Measurements from ENCODE around the gene TADA2B. TPM values are rescaled to one million over a fixed set of nuclear protein-coding genes. Genes with fewer than 3 reads are reported as not detected.

The TADA2B gene
- total and polyA plus RNA-seq, 10 of the 15 experiments (the other 5 are each of a cell fraction or from before 2014, with no cell fraction given), result 0.66 to 12.0 (median 5.6) TPM

GRCh38 chr4:7021930-7022664 is 21.1 kb upstream of the TADA2B start:
- Histone ChIP-seq H3K27me3 (replicated peaks in 1 of 2; ENCODE audit: control insufficient read depth in 2 of 2, insufficient read depth in 2 of 2, low read length in 1 of 2) (no peaks in the 10 kb centered on the region), H3K4me3 (no peak overlapping the region), H3K9me3 (replicated peaks; ENCODE audit: control insufficient read depth, insufficient read depth, low read length) (no peaks in the 10 kb centered on the region), H3K36me3 (ENCODE audit: control insufficient read depth in 2 of 2, insufficient read depth in 2 of 2, low read length in 1 of 2) (peaks cover 8 to 21% of the 10 kb centered on the region in 2 experiments; a peak in 3 of 4 replicates), H3K4me1 (ENCODE audit: control insufficient read depth, insufficient read depth, low read length) (no peaks in the 10 kb centered on the region), H3K4me2 (ENCODE audit: control insufficient read depth, insufficient read depth) (no peak overlapping the region), H2AFZ (ENCODE audit: control insufficient read depth, low read depth, low read length) (no peak overlapping the region), H4K20me1 (ENCODE audit: control insufficient read depth, insufficient read depth) (no peaks in the 10 kb centered on the region), H3K27ac (ENCODE audit: control insufficient read depth, insufficient read depth) (no peak overlapping the region), H3K79me2 (ENCODE audit: control insufficient read depth, insufficient read depth, low read length) (no peaks in the 10 kb centered on the region), H3K9ac (ENCODE audit: control insufficient read depth, insufficient read depth, low read length) (no peak overlapping the region)
- FAIRE-seq (no peak), ATAC-seq (no peak), DNase-seq (ENCODE audit: low read depth, low spot score) (no peak)
- ChIA-PET SMC1A (ENCODE audit: uncharacterized antibody, unreplicated experiment) (no interaction called here), CTCF (no interaction called here), POLR2A (no interaction called here), RAD21 (ENCODE audit: unreplicated experiment) (no interaction called here)
- in situ Hi-C loops (cut with MboI), result no loop called here
- intact Hi-C loops (cut with micrococcal nuclease; ENCODE audit: unreplicated experiment), result no loop called here
- WGBS (ENCODE audit: insufficient coverage, insufficient replicate concordance, low lambda C conversion rate, missing lambda C conversion rate), result 88% methylated on average over 13 of the region's 13 CpGs
- BruUV-seq (replicated peaks), result no TSS peak
- no peak for TF ChIP-seq RB1 (IDR thresholded peaks at IDR 0.05; ENCODE audit: borderline replicate concordance)
- TF ChIP-seq, protein P1, sequence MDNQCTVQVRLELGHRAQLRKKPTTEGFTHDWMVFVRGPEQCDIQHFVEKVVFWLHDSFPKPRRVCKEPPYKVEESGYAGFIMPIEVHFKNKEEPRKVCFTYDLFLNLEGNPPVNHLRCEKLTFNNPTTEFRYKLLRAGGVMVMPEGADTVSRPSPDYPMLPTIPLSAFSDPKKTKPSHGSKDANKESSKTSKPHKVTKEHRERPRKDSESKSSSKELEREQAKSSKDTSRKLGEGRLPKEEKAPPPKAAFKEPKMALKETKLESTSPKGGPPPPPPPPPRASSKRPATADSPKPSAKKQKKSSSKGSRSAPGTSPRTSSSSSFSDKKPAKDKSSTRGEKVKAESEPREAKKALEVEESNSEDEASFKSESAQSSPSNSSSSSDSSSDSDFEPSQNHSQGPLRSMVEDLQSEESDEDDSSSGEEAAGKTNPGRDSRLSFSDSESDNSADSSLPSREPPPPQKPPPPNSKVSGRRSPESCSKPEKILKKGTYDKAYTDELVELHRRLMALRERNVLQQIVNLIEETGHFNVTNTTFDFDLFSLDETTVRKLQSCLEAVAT (IDR thresholded peaks at IDR 0.05), result no peak

DNA sequence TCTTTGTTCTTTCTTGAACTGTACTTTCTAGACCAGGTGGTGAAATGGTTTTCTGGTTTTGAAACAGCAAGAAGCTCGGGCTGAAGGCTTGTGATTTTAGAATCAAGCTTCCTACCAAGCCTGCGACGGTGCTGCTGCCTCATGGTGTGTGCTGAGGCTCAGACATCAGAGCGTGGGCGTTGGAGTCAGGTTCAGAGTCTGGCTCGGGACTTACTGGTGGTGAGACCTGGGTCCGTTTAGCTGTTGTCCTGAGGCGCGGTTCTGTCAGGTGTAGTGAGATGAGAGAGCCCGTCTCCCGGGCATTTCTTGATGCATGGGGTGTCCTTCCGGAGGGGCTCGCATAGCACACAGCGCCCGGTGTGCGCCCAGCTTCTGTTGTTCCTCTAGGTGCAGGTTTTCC is 19.7 kb upstream of the TADA2B start:
- in situ Hi-C loops (cut with MboI), result no loop called here
- Histone ChIP-seq H3K4me3 (no peak overlapping the region), H3K27me3 (replicated peaks in 1 of 2; ENCODE audit: control insufficient read depth in 2 of 2, insufficient read depth in 2 of 2, low read length in 1 of 2) (no peaks in the 10 kb centered on the region), H3K27ac (ENCODE audit: control insufficient read depth, insufficient read depth) (no peak overlapping the region), H3K36me3 (ENCODE audit: control insufficient read depth in 2 of 2, insufficient read depth in 2 of 2, low read length in 1 of 2) (peaks cover 2 to 20% of the 10 kb centered on the region in 2 experiments; a peak in 3 of 4 replicates), H3K9ac (ENCODE audit: control insufficient read depth, insufficient read depth, low read length) (no peak overlapping the region), H2AFZ (ENCODE audit: control insufficient read depth, low read depth, low read length) (no peak overlapping the region), H3K4me1 (ENCODE audit: control insufficient read depth, insufficient read depth, low read length) (no peaks in the 10 kb centered on the region), H3K4me2 (ENCODE audit: control insufficient read depth, insufficient read depth) (no peak overlapping the region), H3K79me2 (ENCODE audit: control insufficient read depth, insufficient read depth, low read length) (no peaks in the 10 kb centered on the region), H4K20me1 (ENCODE audit: control insufficient read depth, insufficient read depth) (no peaks in the 10 kb centered on the region), H3K9me3 (replicated peaks; ENCODE audit: control insufficient read depth, insufficient read depth, low read length) (no peaks in the 10 kb centered on the region)
- intact Hi-C loops (cut with micrococcal nuclease; ENCODE audit: unreplicated experiment), result no loop called here
- WGBS (ENCODE audit: insufficient coverage, insufficient replicate concordance, low lambda C conversion rate, missing lambda C conversion rate), result 93% methylated on average over 12 of the region's 16 CpGs
- ChIA-PET CTCF (no interaction called here), SMC1A (ENCODE audit: uncharacterized antibody, unreplicated experiment) (no interaction called here), POLR2A (no interaction called here), RAD21 (ENCODE audit: unreplicated experiment) (no interaction called here)
- BruUV-seq (replicated peaks), result no TSS peak
- ATAC-seq (no peak), FAIRE-seq (no peak), DNase-seq (ENCODE audit: low read depth, low spot score) (no peak)
- TF ChIP-seq SKIL (IDR thresholded peaks at IDR 0.05; ENCODE audit: low read depth, poor library complexity, severe bottlenecking) (no peak), RELB (IDR thresholded peaks at IDR 0.05; ENCODE audit: low read depth) (no peak), MXI1 (IDR thresholded peaks at IDR 0.05; ENCODE audit: low read depth, low read length) (no peak), CHD4 (IDR thresholded peaks at IDR 0.05) (no peak)
- TF ChIP-seq, protein P2, sequence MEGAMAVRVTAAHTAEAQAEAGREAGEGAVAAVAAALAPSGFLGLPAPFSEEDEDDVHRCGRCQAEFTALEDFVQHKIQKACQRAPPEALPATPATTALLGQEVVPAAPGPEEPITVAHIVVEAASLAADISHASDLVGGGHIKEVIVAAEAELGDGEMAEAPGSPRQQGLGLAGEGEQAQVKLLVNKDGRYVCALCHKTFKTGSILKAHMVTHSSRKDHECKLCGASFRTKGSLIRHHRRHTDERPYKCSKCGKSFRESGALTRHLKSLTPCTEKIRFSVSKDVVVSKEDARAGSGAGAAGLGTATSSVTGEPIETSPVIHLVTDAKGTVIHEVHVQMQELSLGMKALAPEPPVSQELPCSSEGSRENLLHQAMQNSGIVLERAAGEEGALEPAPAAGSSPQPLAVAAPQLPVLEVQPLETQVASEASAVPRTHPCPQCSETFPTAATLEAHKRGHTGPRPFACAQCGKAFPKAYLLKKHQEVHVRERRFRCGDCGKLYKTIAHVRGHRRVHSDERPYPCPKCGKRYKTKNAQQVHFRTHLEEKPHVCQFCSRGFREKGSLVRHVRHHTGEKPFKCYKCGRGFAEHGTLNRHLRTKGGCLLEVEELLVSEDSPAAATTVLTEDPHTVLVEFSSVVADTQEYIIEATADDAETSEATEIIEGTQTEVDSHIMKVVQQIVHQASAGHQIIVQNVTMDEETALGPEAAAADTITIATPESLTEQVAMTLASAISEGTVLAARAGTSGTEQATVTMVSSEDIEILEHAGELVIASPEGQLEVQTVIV (IDR thresholded peaks at IDR 0.05; ENCODE audit: borderline replicate concordance, partially characterized antibody), result no peak

Measured in GM12878 (cell line).